ENCODE results near the gene PPL.

PPL gene

GRCh38 chr16:4859900-4860255 is 77.1 kb downstream of the PPL start:
- no peak for DNase-seq

GRCh38 chr16:4859190-4859899 is 77.6 kb downstream of the PPL start:
- DNase-seq, result no peak

- DNase-seq, result no peak
These were observed 81.1 kb downstream of the PPL start for GRCh38 chr16:4855804-4856203.

GRCh38 chr16:4855371-4855770 is 81.6 kb downstream of the PPL start:
- no peak for DNase-seq

- DNase-seq, result no peak
These were observed 84.6 kb downstream of the PPL start for GRCh38 chr16:4852221-4852872.

- no peak for DNase-seq
These were observed 86.7 kb downstream of the PPL start for GRCh38 chr16:4850211-4850610.

- DNase-seq, result peak in 1 of 2 experiments; percentile 51
These were observed 89.0 kb downstream of the PPL start for GRCh38 chr16:4847774-4848587.

GRCh38 chr16:4846901-4847773 is 89.8 kb downstream of the PPL start, which contains the start of the genes GLYR1 and UBN1:
TSS of gene GLYR1 (minus strand) at chr16:4847288. CDS start at chr16:4847265, 23 bp downstream.
TSS of gene UBN1 (plus strand) at chr16:4847481. CDS start at chr16:4852918, 5,437 bp downstream.
- peak; percentile 94 to 97 for DNase-seq

- DNase-seq, result no peak
These were observed 90.4 kb downstream of the PPL start for GRCh38 chr16:4846503-4846900.

- no peak for DNase-seq
These were observed 96.0 kb downstream of the PPL start for GRCh38 chr16:4840984-4841383.

- no peak for DNase-seq
These were observed 97.0 kb downstream of the PPL start for GRCh38 chr16:4839942-4840341.

GRCh38 chr16:4837733-4838501 is 99.0 kb downstream of the PPL start:
- no peak for DNase-seq

GRCh38 chr16:4836727-4837126 is 100.2 kb downstream of the PPL start:
- DNase-seq, result no peak

GRCh38 chr16:4833584-4833983 is 103.4 kb downstream of the PPL start:
- DNase-seq, result no peak

- DNase-seq, result no peak
These were observed 104.1 kb downstream of the PPL start for GRCh38 chr16:4832698-4833343.
